Left ventricle myocardium superior (tissue), 1 donor: ENCODE measurements around the gene HRC. TPM values are rescaled to one million over a fixed set of nuclear protein-coding genes. Genes with fewer than 3 reads are reported as not detected.
"Not testable (repeated sequence)": the region's sequence is repeated elsewhere in the genome, so short reads cannot be mapped to it uniquely, and the experiment has no call there.

ENCODE experiments used
- ATAC-seq: fragments of 200-7000 bp; cut with Tn5 transposase; one replicate; pipeline ENCODE4 v1.9.1; 2020; ENCODE audit warnings: mild to moderate bottlenecking, moderate library complexity
- DNase-seq: peaks from one replicate; pipeline ENCODE4 v3.0.0-alpha.2; 2020
- intact Hi-C: fragments of 100-400 bp; cut with micrococcal nuclease; formaldehyde crosslinking; loops from one replicate; pipeline ENCODE4 v1.11.0; 2022
- long read RNA-seq: library from polyadenylated mRNA; unstranded; transcript quantifications from one replicate; pipeline ENCODE4 v2.0.0, GENCODE V29; 2021
- total RNA-seq: library from RNA; stranded (reverse); fragmentation: NEBNext Ultra II Directional; extraction: Animal tissue kit (Norgen Biotek cat#: 25700); gene quantifications from one replicate; pipeline ENCODE4 v1.2.1, GENCODE V29; 2021
- donor health status: DM: no; HTN: yes; CAD: no; lungs with severe emphysema.

HRC gene
- total RNA-seq: 868 TPM
- long read RNA-seq, transcript HRC-201 (6 exons, 2,385 nt): major isoform, 935 of 1,270 reads
- long read RNA-seq, transcript HRC-204 (4 exons, 303 nt): minor isoform, 10 of 1,270 reads
- long read RNA-seq, partial matches to known transcripts: 4 of 1,270 reads
- long read RNA-seq, other reads (novel, unspliced or antisense): 321 of 1,270 reads

GRCh38 chr19:49155005-49155819 lies at the start of gene HRC:
Gene HRC, minus strand, starts transcription at chr19:49155396. Its CDS starts 159 bp downstream, at chr19:49155237.
- ATAC-seq: peak; percentile 70
- intact Hi-C loops: no loop called here
- peak; percentile 83 for DNase-seq

GRCh38 chr19:49201042-49201441 lies 45.8 kb upstream of the HRC start:
- intact Hi-C loops: no loop called here
- ATAC-seq (no peak), DNase-seq (no peak)

GRCh38 chr19:49200238-49200862 lies 45.2 kb upstream of the HRC start:
- intact Hi-C loops: no loop called here
- no peak for ATAC-seq
- no peak for DNase-seq

- ATAC-seq (peak; percentile 89), DNase-seq (peak; percentile 81)
- intact Hi-C loops: no loop called here
Observed at GRCh38 chr19:49196527-49197240, 41.5 kb upstream of the HRC start.

- no peak for DNase-seq
- intact Hi-C loops: no loop called here
- ATAC-seq: no peak
Observed at GRCh38 chr19:49194408-49194807, 39.2 kb upstream of the HRC start.

- ATAC-seq (no peak), DNase-seq (no peak)
- intact Hi-C loops: no loop called here
Observed at GRCh38 chr19:49193822-49194394, 38.7 kb upstream of the HRC start.

GRCh38 chr19:49190781-49191180 lies 35.6 kb upstream of the HRC start:
- intact Hi-C loops: no loop called here
- DNase-seq: no peak
- no peak for ATAC-seq

- intact Hi-C loops: no loop called here
- ATAC-seq (no peak), DNase-seq (no peak)
Observed at GRCh38 chr19:49189259-49189658, 34.1 kb upstream of the HRC start.

- intact Hi-C loops: no loop called here
- no peak for DNase-seq
- no peak for ATAC-seq
Observed at GRCh38 chr19:49188626-49189200, 33.5 kb upstream of the HRC start.

- intact Hi-C loops: no loop called here
- ATAC-seq: no peak
- no peak for DNase-seq
Observed at GRCh38 chr19:49186108-49186507, 30.9 kb upstream of the HRC start.

- DNase-seq (no peak), ATAC-seq (peak; percentile 27)
- intact Hi-C loops: no loop called here
Observed at GRCh38 chr19:49182848-49183375, 27.7 kb upstream of the HRC start.

GRCh38 chr19:49182010-49182847 lies 27.0 kb upstream of the HRC start:
- DNase-seq, intact Hi-C loops, ATAC-seq: not testable (repeated sequence)

GRCh38 chr19:49180659-49181058 lies 25.5 kb upstream of the HRC start:
- ATAC-seq: no peak
- DNase-seq: no peak
- intact Hi-C loops: no loop called here

- DNase-seq: no peak
- intact Hi-C loops: no loop called here
- no peak for ATAC-seq
Observed at GRCh38 chr19:49173198-49173597, 18.0 kb upstream of the HRC start.

- ATAC-seq (no peak), DNase-seq (no peak)
- intact Hi-C loops: no loop called here
Observed at GRCh38 chr19:49168421-49168820, 13.2 kb upstream of the HRC start.

GRCh38 chr19:49167857-49168409 lies 12.7 kb upstream of the HRC start:
- ATAC-seq (no peak), DNase-seq (no peak)
- intact Hi-C loops: no loop called here

GRCh38 chr19:49165865-49166301 lies 10.7 kb upstream of the HRC start:
- peak; percentile 50 for ATAC-seq
- intact Hi-C loops: no loop called here

More at GRCh38 chr19:49165865-49166301, 10.7 kb upstream of the HRC start:
- DNase-seq: no peak
